H1 (cell line): ENCODE measurements around the gene RNF157. TPM values are rescaled to one million over a fixed set of nuclear protein-coding genes. Genes with fewer than 3 reads are reported as not detected.

Experiments
- CTCF ChIA-PET: fragments of 300-600 bp; sonication (Branson Sonifier 250); formaldehyde crosslinking; loops from one replicate; lab custom pipeline; 2021; ENCODE audit not compliant: partially characterized antibody; lab: Charles Lee
- POLR2A ChIA-PET: fragments of 300-600 bp; sonication (Branson Sonifier 250); formaldehyde crosslinking; loops from one replicate; lab custom pipeline; 2021; ENCODE audit warnings: inconsistent platforms; ENCODE audit not compliant: partially characterized antibody; lab: Charles Lee
- DNase-seq, 2 experiments: peaks; one replicate each; pipeline versions ENCODE4 v3.0.0 to v3.0.0-alpha.2; 2010 to 2022; ENCODE audit warnings: low spot score in 2 of 2, low read depth in 1 of 2, mixed read lengths in 1 of 2
- FAIRE-seq: peaks from 2 replicates; lab custom pipeline; 2011; peaks lifted over from hg19 to GRCh38; lab: Jason Lieb, UNC
- H2AFZ ChIP-seq: 2 replicates; pipeline ENCODE4 v1.8.1; 2012; ENCODE audit warnings: low read length, inconsistent platforms
- H2AK5ac ChIP-seq: 2 replicates; pipeline ENCODE4 v1.6.1; 2013; ENCODE audit warnings: low read depth, low read length
- H2BK120ac ChIP-seq: replicated peaks from 2 replicates; pipeline ENCODE3; 2013; ENCODE audit warnings: low read depth, low read length, inconsistent platforms
- H2BK12ac ChIP-seq: 2 replicates; pipeline ENCODE4 v1.6.1; 2013; ENCODE audit warnings: low read depth, low read length
- H2BK15ac ChIP-seq: 2 replicates; pipeline ENCODE4 v1.6.1; 2013; ENCODE audit warnings: low read length
- H2BK20ac ChIP-seq: 2 replicates; pipeline ENCODE4 v1.6.1; 2013; ENCODE audit warnings: low read length
- H2BK5ac ChIP-seq: 2 replicates; pipeline ENCODE4 v1.6.1; 2013; ENCODE audit warnings: low read depth, low read length
- H3K14ac ChIP-seq: 2 replicates; pipeline ENCODE4 v1.6.1; 2013; ENCODE audit warnings: inconsistent platforms; ENCODE audit not compliant: insufficient read length
- H3K18ac ChIP-seq: 2 replicates; pipeline ENCODE4 v1.6.1; 2013; ENCODE audit warnings: low read length; ENCODE audit errors: extremely low read depth
- H3K23ac ChIP-seq: 2 replicates; pipeline ENCODE4 v1.6.1; 2013; ENCODE audit warnings: inconsistent platforms; ENCODE audit not compliant: insufficient read length
- H3K23me2 ChIP-seq: 2 replicates; pipeline ENCODE4 v1.6.1; 2013; ENCODE audit warnings: low read depth, low read length
- H3K27ac ChIP-seq: 2 replicates; pipeline ENCODE4 v1.6.1; 2011; ENCODE audit warnings: low read depth, low read length, inconsistent platforms
- H3K27me3 ChIP-seq, 4 experiments: replicated peaks in 1 of 4; 1 replicate in 1 of 4; 2 replicates in 3 of 4; pipeline versions ENCODE4 v1.6.1 to v1.8.1; 2011 to 2013; ENCODE audit warnings: low read length in 3 of 4, mild to moderate bottlenecking in 3 of 4, inconsistent platforms in 2 of 4, mixed read lengths in 2 of 4, moderate library complexity in 1 of 4; ENCODE audit not compliant: control insufficient read depth in 3 of 4, insufficient read depth in 3 of 4; ENCODE audit errors: extremely low read depth in 1 of 4
- H3K36me3 ChIP-seq, 4 experiments: 2 replicates each; pipeline versions ENCODE4 v1.6.1 to v1.8.1; 2011 to 2013; ENCODE audit warnings: mild to moderate bottlenecking in 4 of 4, low read length in 3 of 4, moderate library complexity in 2 of 4, control low read depth in 1 of 4, inconsistent platforms in 1 of 4; ENCODE audit not compliant: insufficient read depth in 4 of 4, control insufficient read depth in 2 of 4
- H3K4ac ChIP-seq: replicated peaks from 2 replicates; pipeline ENCODE3; 2013; ENCODE audit warnings: low read length, low read depth, mixed read lengths, inconsistent platforms; ENCODE audit not compliant: insufficient read length
- H3K4me1 ChIP-seq, 4 experiments: replicated peaks in 1 of 4; 1 replicate in 1 of 4; 2 replicates in 3 of 4; pipeline versions ENCODE4 v1.6.1 to v1.8.1; 2011 to 2013; ENCODE audit warnings: low read length in 3 of 4, inconsistent platforms in 2 of 4, mixed read lengths in 1 of 4; ENCODE audit not compliant: insufficient read depth in 4 of 4, control insufficient read depth in 3 of 4
- H3K4me2 ChIP-seq, 2 experiments: 2 replicates each; pipeline versions ENCODE4 v1.6.1 to v1.8.1; 2011 to 2013; ENCODE audit warnings: low read depth in 2 of 2, low read length in 2 of 2, control low read depth in 1 of 2, inconsistent platforms in 1 of 2, mild to moderate bottlenecking in 1 of 2; ENCODE audit not compliant: insufficient read depth in 1 of 2
- H3K4me3 ChIP-seq, 4 experiments: fragments of 200-600, 300-600 bp in 1 of 4; sonication (generic), shearing (Covaris generic), sonication (Bioruptor Twin) in 1 of 4; 2 replicates each; pipeline versions ENCODE4 v1.5.1 to v1.8.1; 2011 to 2016; ENCODE audit warnings: low read length in 4 of 4, low read depth in 3 of 4, control low read depth in 2 of 4, inconsistent platforms in 2 of 4, mild to moderate bottlenecking in 2 of 4, mixed read lengths in 1 of 4, moderate library complexity in 1 of 4; ENCODE audit not compliant: insufficient read depth in 2 of 4; ENCODE audit errors: extremely low read depth in 1 of 4
- H3K56ac ChIP-seq: replicated peaks from 2 replicates; pipeline ENCODE3; 2013; ENCODE audit warnings: low read depth, mild to moderate bottlenecking, mixed read lengths, low read length, inconsistent platforms; ENCODE audit not compliant: insufficient read length
- H3K79me1 ChIP-seq: 2 replicates; pipeline ENCODE4 v1.6.1; 2013; ENCODE audit warnings: low read depth, low read length, control low read depth
- H3K79me2 ChIP-seq, 2 experiments: 2 replicates each; pipeline versions ENCODE4 v1.6.1 to v1.8.1; 2012 to 2013; ENCODE audit warnings: low read length in 2 of 2, mild to moderate bottlenecking in 2 of 2, inconsistent platforms in 1 of 2; ENCODE audit not compliant: insufficient read depth in 2 of 2, control insufficient read depth in 1 of 2
- H3K9ac ChIP-seq, 4 experiments: replicated peaks in 1 of 4; 1 replicate in 1 of 4; 2 replicates in 3 of 4; pipeline versions ENCODE4 v1.6.1 to v1.8.1; 2011 to 2013; ENCODE audit warnings: low read depth in 3 of 4, low read length in 3 of 4, control low read depth in 2 of 4, mild to moderate bottlenecking in 2 of 4, moderate library complexity in 2 of 4, inconsistent platforms in 1 of 4; ENCODE audit errors: extremely low read depth in 1 of 4
- H3K9me3 ChIP-seq, 2 experiments: 2 replicates each; pipeline versions ENCODE4 v1.6.1 to v1.8.1; 2012 to 2013; ENCODE audit warnings: mild to moderate bottlenecking in 2 of 2, moderate library complexity in 2 of 2, control low read depth in 1 of 2, inconsistent platforms in 1 of 2, low read depth in 1 of 2, low read length in 1 of 2, mixed read lengths in 1 of 2; ENCODE audit not compliant: insufficient read depth in 2 of 2
- H4K20me1 ChIP-seq, 2 experiments: replicated peaks in 1 of 2; 2 replicates each; pipeline versions ENCODE3 to v1.8.1; 2011 to 2013; ENCODE audit warnings: inconsistent platforms in 2 of 2, low read length in 2 of 2, mild to moderate bottlenecking in 1 of 2; ENCODE audit not compliant: insufficient read depth in 2 of 2, control insufficient read depth in 1 of 2
- H4K5ac ChIP-seq: 2 replicates; pipeline ENCODE4 v1.6.1; 2013; ENCODE audit warnings: low read length, low read depth, mixed read lengths, inconsistent platforms; ENCODE audit not compliant: insufficient read length
- H4K8ac ChIP-seq: 2 replicates; pipeline ENCODE4 v1.8.0; 2013; ENCODE audit warnings: mild to moderate bottlenecking, moderate library complexity, low read length, inconsistent platforms; ENCODE audit not compliant: insufficient read depth; ENCODE audit errors: extremely low read depth
- H4K91ac ChIP-seq: replicated peaks from 2 replicates; pipeline ENCODE3; 2013; ENCODE audit warnings: low read length, mixed read lengths, inconsistent platforms; ENCODE audit not compliant: insufficient read length
- BRCA1 ChIP-seq: IDR thresholded peaks from 2 replicates; pipeline ENCODE4 v1.6.1; 2012; ENCODE audit warnings: low read depth, low read length, improper control_type of control experiment
- EP300 ChIP-seq, 2 experiments: IDR thresholded peaks; 1 replicate in 1 of 2; 2 replicates in 1 of 2; pipeline ENCODE4 v1.6.1; 2011 to 2012; ENCODE audit warnings: low read depth in 2 of 2, low read length in 2 of 2, mild to moderate bottlenecking in 2 of 2, borderline replicate concordance in 1 of 2, inconsistent platforms in 1 of 2, moderate library complexity in 1 of 2
- FOSL1 ChIP-seq: IDR thresholded peaks from 2 replicates; pipeline ENCODE4 v1.6.1; 2011; ENCODE audit warnings: mild to moderate bottlenecking, low read depth, low read length, moderate library complexity; ENCODE audit not compliant: insufficient read depth
- RBBP5 ChIP-seq: IDR thresholded peaks from 2 replicates; pipeline ENCODE4 v1.7.1; 2012; ENCODE audit warnings: low read depth, mild to moderate bottlenecking, inconsistent platforms, low read length, moderate library complexity, borderline replicate concordance
- SP2 ChIP-seq: IDR thresholded peaks from 2 replicates; pipeline ENCODE4 v1.6.1; 2012; ENCODE audit warnings: mild to moderate bottlenecking, low read length, inconsistent platforms
- WGBS, 2 experiments: shearing (Covaris generic) in 1 of 2; methylation state at CpG; one replicate each; pipeline versions ENCODE4 v1.1.6 to v1.1.7; 2013 to 2015; ENCODE audit warnings: low lambda C conversion rate in 2 of 2, mixed read lengths in 2 of 2, inconsistent platforms in 1 of 2, low coverage in 1 of 2, missing lambda C conversion rate in 1 of 2; ENCODE audit not compliant: insufficient replicate concordance in 2 of 2, insufficient coverage in 1 of 2, insufficient read length in 1 of 2; ENCODE audit errors: extremely low coverage in 1 of 2, missing lambda C conversion rate in 1 of 2; 5-methylcytosine and 5-hydroxymethylcytosine counted together
- polyA plus RNA-seq, 7 experiments: library from polyadenylated mRNA; depleted of rRNA in 3 of 7; stranded (reverse) in 5 of 7; unstranded in 2 of 7; fragments of >200 nt in 5 of 7; fragments of 200-250 nt in 2 of 7; gene quantifications; 1 replicate in 5 of 7; 2 replicates in 1 of 7; 4 replicates in 1 of 7; pipeline versions ENCODE4 v1.2.1 to v1.2.3, GENCODE V29; 2011 to 2013; ENCODE audit warnings: missing spikeins in 2 of 7, mixed read lengths in 2 of 7
- total RNA-seq: library from RNA; stranded (reverse); fragmentation: NEBNext Ultra II Directional; extraction: Animal tissue kit (Norgen Biotek cat#: 25700); gene quantifications from 2 replicates; pipeline ENCODE4 v1.2.1, GENCODE V29; 2021

RNF157 gene
- total and polyA plus RNA-seq, 2 of the 8 experiments (the other 6 are each of a cell fraction or from before 2014, with no cell fraction given): 13.4 to 16.7 TPM

GRCh38 chr17:76260220-76260619, 19.9 kb upstream of the RNF157 start:
- Histone ChIP-seq H3K27ac (no peak overlapping the region), H2BK20ac (no peak overlapping the region), H2BK120ac (no peak overlapping the region), H3K36me3 (no peaks in the 10 kb centered on the region), H4K8ac (no peak overlapping the region), H2BK15ac (no peak overlapping the region), H2AFZ (no peak overlapping the region), H3K4ac (no peak overlapping the region), H3K27me3 (no peaks in the 10 kb centered on the region; a peak in 1 of 7 replicates), H2BK5ac (no peak overlapping the region), H3K4me1 (no peaks in the 10 kb centered on the region; a peak in 1 of 7 replicates), H3K9me3 (no peaks in the 10 kb centered on the region; a peak in 1 of 4 replicates), H3K23ac (no peak overlapping the region), H3K4me3 (no peak overlapping the region), H3K23me2 (no peaks in the 10 kb centered on the region), H3K18ac (no peak overlapping the region), H3K79me2 (no peaks in the 10 kb centered on the region), H4K5ac (no peak overlapping the region), H2AK5ac (no peak overlapping the region), H3K79me1 (no peaks in the 10 kb centered on the region), H3K9ac (no peak overlapping the region), H4K20me1 (no peaks in the 10 kb centered on the region)
- 93% methylated on average over 7 of the region's 7 CpGs; no CpG with 5 or more reads in 1 of the 2 experiments for WGBS, 2 experiments
- FAIRE-seq: no peak
- TF ChIP-seq FOSL1: no peak
- no peak for TF ChIP-seq SP2
- TF ChIP-seq RBBP5: no peak
- no peak for TF ChIP-seq BRCA1
- no peak for TF ChIP-seq EP300 (IDR thresholded peaks at IDR 0.05; ENCODE audit: borderline replicate concordance in 1 of 2, low read depth in 2 of 2, low read length in 2 of 2)
- TF ChIP-seq, all 59 proteins: peak for 0
- Histone ChIP-seq H2BK12ac (no peak overlapping the region), H4K91ac (no peak overlapping the region), H3K56ac (no peak overlapping the region), H3K4me2 (no peak overlapping the region), H3K14ac (no peak overlapping the region)
- ChIA-PET CTCF (interaction anchor here (0.7 to 6.2 kb wide), 6 partner anchors 14 to 134 kb away, joined by 3 to 49 read pairs (median 4); no protein-coding TSS in a partner anchor), POLR2A (interaction anchor here (2.2 to 2.3 kb wide), 2 partner anchors 8 to 12 kb away, joined by 10 to 12 read pairs; no protein-coding TSS in a partner anchor)
- no peak for DNase-seq
